Keratinocyte (primary cell): ENCODE measurements around the gene TGFBI. TPM values are rescaled to one million over a fixed set of nuclear protein-coding genes. Genes with fewer than 3 reads are reported as not detected.

Source experiments
- DNase-seq: peaks from one replicate; pipeline ENCODE4 v3.0.0-alpha.2; 2011; ENCODE audit warnings: low read depth, missing footprints, low spot score
- FAIRE-seq: peaks from 2 replicates; lab custom pipeline; 2011; peaks lifted over from hg19 to GRCh38; lab: Jason Lieb, UNC
- H2AFZ ChIP-seq: 2 replicates; pipeline ENCODE4 v1.6.0; 2012; ENCODE audit warnings: low read length, control low read depth, inconsistent platforms; ENCODE audit not compliant: control insufficient read depth
- H3K27ac ChIP-seq: 2 replicates; pipeline ENCODE4 v1.5.1; 2011; ENCODE audit warnings: low read length; ENCODE audit not compliant: control insufficient read depth, insufficient read depth
- H3K27me3 ChIP-seq: 3 replicates; pipeline ENCODE4 v1.6.0; 2011; ENCODE audit warnings: low read length; ENCODE audit not compliant: control insufficient read depth, insufficient read depth; ENCODE audit errors: extremely low read depth
- H3K36me3 ChIP-seq, 2 experiments: 2 replicates in 1 of 2; 3 replicates in 1 of 2; pipeline ENCODE4 v1.5.1; 2011; ENCODE audit warnings: low read length in 2 of 2, mild to moderate bottlenecking in 1 of 2; ENCODE audit not compliant: control insufficient read depth in 2 of 2, insufficient read depth in 2 of 2; ENCODE audit errors: extremely low read depth in 1 of 2
- H3K4me1 ChIP-seq: 3 replicates; pipeline ENCODE4 v1.5.1; 2011; ENCODE audit warnings: low read length; ENCODE audit not compliant: control insufficient read depth, insufficient read depth; ENCODE audit errors: extremely low read depth
- H3K4me2 ChIP-seq: 3 replicates; pipeline ENCODE4 v1.6.0; 2011; ENCODE audit warnings: low read depth, low read length; ENCODE audit not compliant: control insufficient read depth, insufficient read depth; ENCODE audit errors: extremely low read depth
- H3K4me3 ChIP-seq, 3 experiments: fragments of 200-600 bp in 1 of 3; sonication (generic) in 1 of 3; 2 replicates in 2 of 3; 3 replicates in 1 of 3; pipeline ENCODE4 v1.5.1; 2011 to 2016; ENCODE audit warnings: low read length in 3 of 3, mild to moderate bottlenecking in 3 of 3, control low read depth in 2 of 3, inconsistent platforms in 1 of 3, low read depth in 1 of 3, mixed read lengths in 1 of 3, mixed run types in 1 of 3, moderate library complexity in 1 of 3; ENCODE audit not compliant: control insufficient read depth in 2 of 3, insufficient read depth in 2 of 3; ENCODE audit errors: extremely low read depth in 1 of 3
- H3K79me2 ChIP-seq: 2 replicates; pipeline ENCODE4 v1.6.0; 2012; ENCODE audit warnings: low read length; ENCODE audit not compliant: control insufficient read depth, insufficient read depth
- H3K9ac ChIP-seq: 3 replicates; pipeline ENCODE4 v1.6.0; 2011; ENCODE audit warnings: low read length; ENCODE audit not compliant: control insufficient read depth, insufficient read depth; ENCODE audit errors: extremely low read depth
- H3K9me1 ChIP-seq: 3 replicates; pipeline ENCODE4 v1.6.0; 2011; ENCODE audit warnings: low read length; ENCODE audit not compliant: control insufficient read depth, insufficient read depth; ENCODE audit errors: extremely low read depth
- H3K9me3 ChIP-seq: 2 replicates; pipeline ENCODE4 v1.5.1; 2012; ENCODE audit warnings: low read depth, low read length; ENCODE audit not compliant: control insufficient read depth
- H4K20me1 ChIP-seq: 3 replicates; pipeline ENCODE4 v1.6.0; 2011; ENCODE audit warnings: low read length; ENCODE audit not compliant: control insufficient read depth, insufficient read depth; ENCODE audit errors: extremely low read depth
- CTCF ChIP-seq, 3 experiments: IDR thresholded peaks in 1 of 3; conservative IDR thresholded peaks in 1 of 3; optimal IDR thresholded peaks in 1 of 3; 2 replicates in 2 of 3; 3 replicates in 1 of 3; pipeline versions ENCODE3 to v1.5.1; 2011; ENCODE audit warnings: low read length in 3 of 3, mild to moderate bottlenecking in 3 of 3, moderate library complexity in 2 of 3, control low read depth in 1 of 3, inconsistent platforms in 1 of 3; ENCODE audit not compliant: insufficient read depth in 2 of 3; ENCODE audit errors: extremely low read depth in 1 of 3
- EZH2 ChIP-seq: IDR thresholded peaks from one replicate; pipeline ENCODE4 v1.6.1; 2012; ENCODE audit warnings: inconsistent platforms, mild to moderate bottlenecking, low read length, moderate library complexity
- dilution Hi-C: fragments of 300-500 bp; cut with MboI; formaldehyde crosslinking; loops from one replicate; pipeline ENCODE4 v1.7.0; 2020; ENCODE audit warnings: low sequenced_read_pairs; ENCODE audit not compliant: extremely low pct_ligation_motif_present
- polyA plus RNA-seq, 5 experiments: library from polyadenylated mRNA; depleted of rRNA in 3 of 5; stranded (reverse) in 3 of 5; stranded (forward) in 1 of 5; unstranded in 1 of 5; fragments of >200 nt; gene quantifications; 1 replicate in 1 of 5; 2 replicates in 3 of 5; 3 replicates in 1 of 5; pipeline versions ENCODE4 v1.2.1 to v1.2.3, GENCODE V29; 2011 to 2012; ENCODE audit warnings: missing spikeins in 2 of 5, low read depth in 1 of 5, low replicate concordance in 1 of 5

The TGFBI gene
- polyA plus RNA-seq, 1 donor (not counting 4 experiments of a cell fraction or from before 2014, with no cell fraction given) = 270 TPM

GRCh38 chr5:136040746-136041415 lies 12.1 kb downstream of the TGFBI start:
- dilution Hi-C loops = no loop called here
- H3K79me2 ChIP-seq = no peaks in the 10 kb centered on the region
- H3K9ac ChIP-seq = no peak overlapping the region
- H3K9me3 ChIP-seq = no peaks in the 10 kb centered on the region
- no peak overlapping the region for H3K27ac ChIP-seq
- H3K27me3 ChIP-seq = no peaks in the 10 kb centered on the region
- DNase-seq (no peak), FAIRE-seq (no peak)
- peaks cover 20% of the 10 kb centered on the region for H3K4me1 ChIP-seq
- H3K4me3 ChIP-seq = no peak overlapping the region
- H2AFZ ChIP-seq = no peak overlapping the region
- no peak overlapping the region for H3K4me2 ChIP-seq
- peaks cover 11 to 12% of the 10 kb centered on the region in 2 experiments for H3K36me3 ChIP-seq
- no peaks in the 10 kb centered on the region for H3K9me1 ChIP-seq
- H4K20me1 ChIP-seq = no peaks in the 10 kb centered on the region
- TF ChIP-seq CTCF (optimal IDR thresholded peaks at IDR 0.05 in 1 of 3, IDR thresholded peaks at IDR 0.05 in 1 of 3, conservative IDR thresholded peaks at IDR 0.05 in 1 of 3; ENCODE audit: extremely low read depth in 1 of 3, insufficient read depth in 2 of 3, low read length in 3 of 3) = no peak
- TF ChIP-seq EZH2 = no peak

- no peak overlapping the region for H2AFZ ChIP-seq
- H3K79me2 ChIP-seq = no peaks in the 10 kb centered on the region
- TF ChIP-seq EZH2 = no peak
- TF ChIP-seq CTCF (optimal IDR thresholded peaks at IDR 0.05 in 1 of 3, IDR thresholded peaks at IDR 0.05 in 1 of 3, conservative IDR thresholded peaks at IDR 0.05 in 1 of 3; ENCODE audit: extremely low read depth in 1 of 3, insufficient read depth in 2 of 3, low read length in 3 of 3) = no peak
- peaks cover 7% of the 10 kb centered on the region for H3K4me1 ChIP-seq
- H3K9me3 ChIP-seq = no peaks in the 10 kb centered on the region
- FAIRE-seq (no peak), DNase-seq (no peak)
- dilution Hi-C loops = no loop called here
- H3K36me3 ChIP-seq = peaks cover 14 to 23% of the 10 kb centered on the region in 2 experiments
- no peak overlapping the region for H3K27ac ChIP-seq
- H3K4me3 ChIP-seq = no peak overlapping the region
- H3K27me3 ChIP-seq = no peaks in the 10 kb centered on the region
- no peaks in the 10 kb centered on the region for H4K20me1 ChIP-seq
- H3K4me2 ChIP-seq = no peak overlapping the region
- H3K9me1 ChIP-seq = no peaks in the 10 kb centered on the region
- H3K9ac ChIP-seq = no peak overlapping the region
Observed at GRCh38 chr5:136042156-136042555, 13.4 kb downstream of the TGFBI start.
